IMR-90 (cell line): Measurements from ENCODE around the gene PIEZO1. TPM values are rescaled to one million over a fixed set of nuclear protein-coding genes. Genes with fewer than 3 reads are reported as not detected.

Experiments used
- ATAC-seq: fragments of 200-7000 bp; cut with Tn5 transposase; 2 replicates; pipeline ENCODE4 v1.9.1; 2020; ENCODE audit warnings: low read depth, mild to moderate bottlenecking, moderate library complexity
- BruUV-seq: library from RNA; stranded (reverse); fragments of 400-500 nt; replicated peaks from 2 replicates; lab custom pipeline; 2021; lab: Mats Ljungman, UMichigan
- CTCF ChIA-PET: fragments of 300-600 bp; formaldehyde crosslinking; extraction: SDS; loops from one replicate; lab custom pipeline; 2021; ENCODE audit warnings: antibody characterized with exemption; lab: Yijun Ruan, JAX
- POLR2A ChIA-PET: fragments of 300-600 bp; sonication (Branson Sonifier 250); formaldehyde crosslinking; loops from one replicate; lab custom pipeline; 2022; ENCODE audit warnings: antibody characterized with exemption; ENCODE audit not compliant: unreplicated experiment; lab: Charles Lee
- DNase-seq: peaks from one replicate; pipeline ENCODE4 v3.0.0; 2013
- H2AFZ ChIP-seq: replicated peaks from 2 replicates; pipeline ENCODE3; 2013; ENCODE audit warnings: low read length, mild to moderate bottlenecking; ENCODE audit not compliant: poor library complexity
- H2AK5ac ChIP-seq: 2 replicates; pipeline ENCODE4 v1.6.1; 2013; ENCODE audit warnings: low read depth, low read length, inconsistent platforms
- H2AK9ac ChIP-seq: replicated peaks from 2 replicates; pipeline ENCODE3; 2013; ENCODE audit warnings: mild to moderate bottlenecking, low read depth, low read length, moderate library complexity; ENCODE audit not compliant: poor library complexity
- H2BK120ac ChIP-seq: 2 replicates; pipeline ENCODE4 v1.6.1; 2013; ENCODE audit warnings: low read depth, low read length, inconsistent platforms
- H2BK15ac ChIP-seq: 3 replicates; pipeline ENCODE4 v1.6.1; 2013; ENCODE audit warnings: low read depth, low read length, inconsistent platforms
- H2BK20ac ChIP-seq: 2 replicates; pipeline ENCODE4 v1.6.1; 2013; ENCODE audit warnings: low read depth, mild to moderate bottlenecking, inconsistent platforms, low read length, moderate library complexity
- H2BK5ac ChIP-seq: 2 replicates; pipeline ENCODE4 v1.6.1; 2013; ENCODE audit warnings: mild to moderate bottlenecking, low read depth, low read length, inconsistent platforms; ENCODE audit not compliant: poor library complexity, severe bottlenecking
- H3K14ac ChIP-seq: replicated peaks from 2 replicates; pipeline ENCODE4 v1.6.1; 2013; ENCODE audit warnings: low read depth, low read length, inconsistent platforms
- H3K18ac ChIP-seq: 2 replicates; pipeline ENCODE4 v1.6.1; 2013; ENCODE audit warnings: low read depth, low read length, control low read depth
- H3K23ac ChIP-seq: 2 replicates; pipeline ENCODE4 v1.6.1; 2013; ENCODE audit warnings: low read depth, low read length, inconsistent platforms
- H3K27ac ChIP-seq: 2 replicates; pipeline ENCODE4 v1.5.1; 2013; ENCODE audit warnings: mild to moderate bottlenecking, control low read depth, low read length; ENCODE audit not compliant: insufficient read depth
- H3K27me3 ChIP-seq: 2 replicates; pipeline ENCODE4 v1.6.1; 2013; ENCODE audit warnings: low read length; ENCODE audit not compliant: control insufficient read depth, insufficient read depth
- H3K36me3 ChIP-seq: 2 replicates; pipeline ENCODE4 v1.6.1; 2013; ENCODE audit warnings: low read length, mixed read lengths; ENCODE audit not compliant: control insufficient read depth, insufficient read depth
- H3K4ac ChIP-seq: 2 replicates; pipeline ENCODE4 v1.6.1; 2013; ENCODE audit warnings: low read depth, low read length, inconsistent platforms
- H3K4me1 ChIP-seq: 2 replicates; pipeline ENCODE4 v1.6.1; 2013; ENCODE audit warnings: low read length, mixed read lengths; ENCODE audit not compliant: control insufficient read depth, insufficient read depth
- H3K4me2 ChIP-seq: 2 replicates; pipeline ENCODE4 v1.6.1; 2013; ENCODE audit warnings: low read depth, mild to moderate bottlenecking, control low read depth, low read length, moderate library complexity
- H3K4me3 ChIP-seq: 2 replicates; pipeline ENCODE4 v1.5.1; 2013; ENCODE audit warnings: low read depth, mild to moderate bottlenecking, control low read depth, low read length, moderate library complexity; ENCODE audit not compliant: insufficient read depth
- H3K56ac ChIP-seq: 2 replicates; pipeline ENCODE4 v1.6.1; 2013; ENCODE audit warnings: low read length, inconsistent platforms; ENCODE audit not compliant: insufficient read depth; ENCODE audit errors: extremely low read depth
- H3K79me1 ChIP-seq, 2 experiments: 2 replicates each; pipeline ENCODE4 v1.6.1; 2013; ENCODE audit warnings: low read length in 2 of 2, inconsistent platforms in 1 of 2, low read depth in 1 of 2
- H3K9ac ChIP-seq: 2 replicates; pipeline ENCODE4 v1.6.1; 2013; ENCODE audit warnings: low read depth, low read length, control low read depth
- H3K9me1 ChIP-seq: 2 replicates; pipeline ENCODE4 v1.6.1; 2013; ENCODE audit warnings: low read length, inconsistent platforms; ENCODE audit not compliant: insufficient read depth
- H3K9me3 ChIP-seq: 2 replicates; pipeline ENCODE4 v1.6.1; 2013; ENCODE audit warnings: low read length; ENCODE audit not compliant: control insufficient read depth, insufficient read depth
- H4K20me1 ChIP-seq: 2 replicates; pipeline ENCODE4 v1.6.1; 2013; ENCODE audit warnings: low read length, inconsistent platforms; ENCODE audit not compliant: insufficient read depth
- H4K5ac ChIP-seq: 2 replicates; pipeline ENCODE4 v1.6.1; 2013; ENCODE audit warnings: mild to moderate bottlenecking, low read depth, low read length, control low read depth
- H4K8ac ChIP-seq, 2 experiments: 2 replicates each; pipeline ENCODE4 v1.6.1; 2013; ENCODE audit warnings: low read depth in 2 of 2, low read length in 2 of 2, control low read depth in 1 of 2, inconsistent platforms in 1 of 2
- H4K91ac ChIP-seq: 2 replicates; pipeline ENCODE4 v1.6.1; 2013; ENCODE audit warnings: low read depth, low read length, inconsistent platforms; ENCODE audit not compliant: insufficient read depth
- CEBPB ChIP-seq: IDR thresholded peaks from 2 replicates; pipeline ENCODE4 v1.6.1; 2012; ENCODE audit warnings: low read depth, low read length, improper control_type of control experiment
- FOS ChIP-seq: fragments of 150-350 bp; IDR thresholded peaks from 2 replicates; pipeline ENCODE4 v1.6.1; 2016; ENCODE audit warnings: low read depth, low read length
- MAZ ChIP-seq: IDR thresholded peaks from 2 replicates; pipeline ENCODE4 v1.6.1; 2012; ENCODE audit warnings: low read depth, mild to moderate bottlenecking, low read length, improper control_type of control experiment, moderate library complexity, borderline replicate concordance
- RFX5 ChIP-seq: IDR thresholded peaks from 2 replicates; pipeline ENCODE4 v1.8.0; 2012; ENCODE audit warnings: low read depth, mild to moderate bottlenecking, low read length, moderate library complexity
- WGBS, 2 experiments: methylation state at CpG; one replicate each; pipeline versions ENCODE4 v1.1.5 to v1.1.7; 2013; ENCODE audit warnings: missing lambda C conversion rate in 2 of 2; ENCODE audit not compliant: insufficient read length in 1 of 2; ENCODE audit errors: extremely low coverage in 2 of 2; 5-methylcytosine and 5-hydroxymethylcytosine counted together
- dilution Hi-C: fragments of 300-500 bp; cut with HindIII; formaldehyde crosslinking; loops from one replicate; pipeline ENCODE4 v1.14.3; 2018; ENCODE audit warnings: low sequenced_read_pairs; ENCODE audit not compliant: unreplicated experiment
- in situ Hi-C: fragments of 300-500 bp; cut with MboI; formaldehyde crosslinking; loops from 3 replicates; pipeline ENCODE4 v1.14.3; 2019; ENCODE audit warnings: low sequenced_read_pairs, inconsistent platforms, mixed read lengths
- intact Hi-C: fragments of 100-400 bp; cut with micrococcal nuclease; formaldehyde crosslinking; loops from 2 replicates; pipeline ENCODE4 v1.10.0; 2022
- polyA plus RNA-seq, 3 experiments: library from polyadenylated mRNA; depleted of rRNA; stranded (reverse); fragments of >200 nt; gene quantifications; 2 replicates each; pipeline ENCODE4 v1.2.3, GENCODE V29; 2012; ENCODE audit warnings: low replicate concordance in 1 of 3
- total RNA-seq: library from RNA; depleted of rRNA; stranded (reverse); fragments of >200 nt; gene quantifications from 2 replicates; pipeline ENCODE4 v1.2.3, GENCODE V29; 2012
- TF ChIP-seq, protein P1 (sequence below): fragments of 150-350 bp; IDR thresholded peaks from 2 replicates; pipeline ENCODE4 v1.6.1; 2016; ENCODE audit warnings: low read depth, mild to moderate bottlenecking, low read length, moderate library complexity, borderline replicate concordance

Gene PIEZO1
- total and polyA plus RNA-seq, 2 of the 4 experiments (the other 2 are of a cell fraction): 36.2 to 372 TPM

DNA sequence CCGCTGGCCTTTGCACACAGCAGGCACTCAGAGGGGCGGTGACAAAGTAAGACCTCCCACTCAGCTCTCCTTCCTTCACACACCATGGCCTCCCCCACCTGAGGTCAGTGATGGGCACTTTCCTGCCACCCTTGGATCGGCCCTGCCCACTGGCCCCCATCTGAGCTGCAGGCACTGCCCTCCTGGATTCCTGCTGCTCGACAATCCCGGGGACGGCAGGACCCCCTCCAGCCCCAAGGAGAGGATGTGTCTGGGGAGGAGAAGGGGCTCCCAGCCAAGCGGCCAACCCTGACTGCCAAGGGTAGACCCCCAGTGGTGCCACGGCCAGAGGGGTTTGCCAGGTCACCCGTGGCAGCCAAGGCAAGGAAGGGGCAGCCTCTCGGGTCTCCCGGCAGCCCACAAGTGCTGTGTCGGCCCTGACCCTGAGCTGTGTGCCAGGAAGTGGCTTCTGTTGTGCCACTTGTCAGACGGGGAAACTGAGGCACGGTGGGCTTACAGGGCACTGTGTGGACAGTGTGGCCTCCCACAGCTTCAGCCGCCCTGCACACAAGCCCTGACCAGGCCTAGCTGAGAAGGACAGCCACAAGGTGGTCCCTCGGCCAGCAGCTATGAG, 22.7 kb downstream of the PIEZO1 start:
- no peak overlapping the region for H2BK5ac ChIP-seq
- H4K5ac ChIP-seq: no peak overlapping the region
- H4K8ac ChIP-seq: no peak overlapping the region
- ATAC-seq (no peak), DNase-seq (no peak)
- no peak overlapping the region for H3K18ac ChIP-seq
- 80% methylated on average over 1 of the region's 16 CpGs; no CpG with 5 or more reads in 1 of the 2 experiments for WGBS, 2 experiments
- ChIA-PET CTCF (no interaction called here), POLR2A (no interaction called here)
- no peak overlapping the region for H3K56ac ChIP-seq
- H3K4me3 ChIP-seq: no peak overlapping the region
- no peak overlapping the region for H2AK5ac ChIP-seq
- peaks cover 30% of the 10 kb centered on the region for H3K4me1 ChIP-seq
- no peak overlapping the region for H2AFZ ChIP-seq
- H3K23ac ChIP-seq: no peak overlapping the region
- H3K4ac ChIP-seq: no peak overlapping the region
- H3K9me3 ChIP-seq: no peaks in the 10 kb centered on the region
- H3K36me3 ChIP-seq: peaks cover 8% of the 10 kb centered on the region
- H4K20me1 ChIP-seq: peaks cover 100% of the 10 kb centered on the region
- intact Hi-C loops (no loop called here), in situ Hi-C loops (no loop called here), dilution Hi-C loops (no loop called here)
- H2BK15ac ChIP-seq: no peak overlapping the region
- no peak overlapping the region for H4K91ac ChIP-seq
- peaks cover 31% of the 10 kb centered on the region for H3K9me1 ChIP-seq
- peaks cover 18 to 97% of the 10 kb centered on the region in 2 experiments; a peak in 3 of 4 replicates for H3K79me1 ChIP-seq
- H2AK9ac ChIP-seq: no peak overlapping the region
- H3K27me3 ChIP-seq: no peaks in the 10 kb centered on the region
- H3K14ac ChIP-seq: no peak overlapping the region
- H3K4me2 ChIP-seq: no peak overlapping the region
- H3K27ac ChIP-seq: no peak overlapping the region
- no peak overlapping the region for H2BK120ac ChIP-seq
- H2BK20ac ChIP-seq: no peak overlapping the region
- no TSS peak for BruUV-seq
- H3K9ac ChIP-seq: no peak overlapping the region
- no peak for TF ChIP-seq MAZ
- no peak for TF ChIP-seq FOS
- TF ChIP-seq, protein P1, sequence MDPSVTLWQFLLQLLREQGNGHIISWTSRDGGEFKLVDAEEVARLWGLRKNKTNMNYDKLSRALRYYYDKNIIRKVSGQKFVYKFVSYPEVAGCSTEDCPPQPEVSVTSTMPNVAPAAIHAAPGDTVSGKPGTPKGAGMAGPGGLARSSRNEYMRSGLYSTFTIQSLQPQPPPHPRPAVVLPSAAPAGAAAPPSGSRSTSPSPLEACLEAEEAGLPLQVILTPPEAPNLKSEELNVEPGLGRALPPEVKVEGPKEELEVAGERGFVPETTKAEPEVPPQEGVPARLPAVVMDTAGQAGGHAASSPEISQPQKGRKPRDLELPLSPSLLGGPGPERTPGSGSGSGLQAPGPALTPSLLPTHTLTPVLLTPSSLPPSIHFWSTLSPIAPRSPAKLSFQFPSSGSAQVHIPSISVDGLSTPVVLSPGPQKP: no peak
- no peak for TF ChIP-seq RFX5
- TF ChIP-seq CEBPB: no peak
